ENCODE measurements around the gene SNRPA1.

- TF ChIP-seq, protein P1, sequence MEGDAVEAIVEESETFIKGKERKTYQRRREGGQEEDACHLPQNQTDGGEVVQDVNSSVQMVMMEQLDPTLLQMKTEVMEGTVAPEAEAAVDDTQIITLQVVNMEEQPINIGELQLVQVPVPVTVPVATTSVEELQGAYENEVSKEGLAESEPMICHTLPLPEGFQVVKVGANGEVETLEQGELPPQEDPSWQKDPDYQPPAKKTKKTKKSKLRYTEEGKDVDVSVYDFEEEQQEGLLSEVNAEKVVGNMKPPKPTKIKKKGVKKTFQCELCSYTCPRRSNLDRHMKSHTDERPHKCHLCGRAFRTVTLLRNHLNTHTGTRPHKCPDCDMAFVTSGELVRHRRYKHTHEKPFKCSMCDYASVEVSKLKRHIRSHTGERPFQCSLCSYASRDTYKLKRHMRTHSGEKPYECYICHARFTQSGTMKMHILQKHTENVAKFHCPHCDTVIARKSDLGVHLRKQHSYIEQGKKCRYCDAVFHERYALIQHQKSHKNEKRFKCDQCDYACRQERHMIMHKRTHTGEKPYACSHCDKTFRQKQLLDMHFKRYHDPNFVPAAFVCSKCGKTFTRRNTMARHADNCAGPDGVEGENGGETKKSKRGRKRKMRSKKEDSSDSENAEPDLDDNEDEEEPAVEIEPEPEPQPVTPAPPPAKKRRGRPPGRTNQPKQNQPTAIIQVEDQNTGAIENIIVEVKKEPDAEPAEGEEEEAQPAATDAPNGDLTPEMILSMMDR (IDR thresholded peaks at IDR 0.05): no peak
- TF ChIP-seq POLR2AphosphoS5 (IDR thresholded peaks at IDR 0.05): no peak
- TF ChIP-seq POLR2A (IDR thresholded peaks at IDR 0.05): no peak
Observed at GRCh38 chr15:101322854-101323477, 27.9 kb upstream of the SNRPA1 start.

Measured in sigmoid colon (tissue), 4 donors.